OCI-LY7 (cell line): ENCODE measurements around the gene GAS7. TPM values are rescaled to one million over a fixed set of nuclear protein-coding genes. Genes with fewer than 3 reads are reported as not detected.

Source experiments
- BruUV-seq: library from RNA; stranded (reverse); fragments of 400-500 nt; replicated peaks from 2 replicates; lab custom pipeline; 2021; lab: Mats Ljungman, UMichigan
- CTCF ChIA-PET: fragments of 300-600 bp; sonication (Branson Sonifier 250); formaldehyde crosslinking; loops from one replicate; lab custom pipeline; 2022; ENCODE audit warnings: antibody characterized with exemption; ENCODE audit not compliant: unreplicated experiment; lab: Charles Lee
- POLR2A ChIA-PET: fragments of 300-600 bp; sonication (Branson Sonifier 250); formaldehyde crosslinking; loops from one replicate; lab custom pipeline; 2022; ENCODE audit warnings: antibody characterized with exemption; lab: Charles Lee
- DNase-seq: peaks from one replicate; pipeline ENCODE4 v3.0.0-alpha.2; 2015; ENCODE audit warnings: low spot score
- H2AFZ ChIP-seq: fragments of 200-600 bp; sonication (generic), shearing (Covaris generic); 2 replicates; pipeline ENCODE4 v1.6.1; 2014; ENCODE audit warnings: mild to moderate bottlenecking, antibody characterized with exemption, low read length, moderate library complexity
- H3K27ac ChIP-seq: fragments of 200-600 bp; sonication (generic); 2 replicates; pipeline ENCODE4 v1.5.1; 2014; ENCODE audit warnings: mixed run types, low read depth, mild to moderate bottlenecking, moderate library complexity, low read length, inconsistent platforms; ENCODE audit not compliant: poor library complexity, severe bottlenecking
- H3K36me3 ChIP-seq: fragments of 200-600 bp; sonication (generic); 2 replicates; pipeline ENCODE4 v1.6.1; 2014; ENCODE audit warnings: mild to moderate bottlenecking, antibody characterized with exemption, low read length, moderate library complexity, mixed read lengths; ENCODE audit not compliant: insufficient read depth
- H3K4me1 ChIP-seq: fragments of 200-600 bp; sonication (generic); 2 replicates; pipeline ENCODE4 v1.5.1; 2014; ENCODE audit warnings: mild to moderate bottlenecking, low read length; ENCODE audit not compliant: insufficient read depth, poor library complexity, severe bottlenecking
- H3K4me2 ChIP-seq: fragments of 200-600 bp; sonication (generic); 2 replicates; pipeline ENCODE4 v1.6.1; 2014; ENCODE audit warnings: mild to moderate bottlenecking, low read length
- H3K4me3 ChIP-seq: fragments of 200-600 bp; sonication (generic); 2 replicates; pipeline ENCODE4 v1.5.1; 2014; ENCODE audit warnings: mild to moderate bottlenecking, low read depth, low read length; ENCODE audit not compliant: poor library complexity, severe bottlenecking
- H3K79me2 ChIP-seq: fragments of 200-600 bp; sonication (generic); 2 replicates; pipeline ENCODE4 v1.6.1; 2016; ENCODE audit warnings: low read depth, mild to moderate bottlenecking, low read length, moderate library complexity, mixed read lengths; ENCODE audit not compliant: insufficient read depth
- H3K9me2 ChIP-seq: fragments of 200-600 bp; sonication (generic); 2 replicates; pipeline ENCODE4 v1.6.1; 2016; ENCODE audit warnings: mild to moderate bottlenecking, low read length, mixed read lengths; ENCODE audit not compliant: insufficient read depth
- H3K9me3 ChIP-seq: fragments of 200-600 bp; sonication (generic); 2 replicates; pipeline ENCODE4 v1.6.1; 2014; ENCODE audit warnings: mild to moderate bottlenecking, mixed run types, low read length, mixed read lengths
- H4K20me1 ChIP-seq: fragments of 200-600 bp; sonication (generic); 2 replicates; pipeline ENCODE4 v1.6.1; 2014; ENCODE audit warnings: mild to moderate bottlenecking, antibody characterized with exemption, low read length, moderate library complexity, mixed read lengths; ENCODE audit not compliant: insufficient read depth
- EZH2phosphoT487 ChIP-seq: fragments of 200-600 bp; sonication (generic); IDR thresholded peaks from 2 replicates; pipeline ENCODE4 v1.6.1; 2018; ENCODE audit warnings: low read depth, borderline replicate concordance, mild to moderate bottlenecking, mixed run types, antibody characterized with exemption, low read length, moderate library complexity, mixed read lengths
- intact Hi-C: fragments of 100-400 bp; cut with micrococcal nuclease; formaldehyde crosslinking; loops from one replicate; pipeline ENCODE4 v1.10.0; 2022; ENCODE audit not compliant: unreplicated experiment
- total RNA-seq, 2 experiments: library from RNA; depleted of rRNA in 1 of 2; stranded (reverse); fragments of >200 nt in 1 of 2; shearing (Covaris generic) in 1 of 2; gene quantifications; 2 replicates each; pipeline ENCODE4 v1.2.3, GENCODE V29; 2014 to 2022
- TF ChIP-seq, protein P1 (sequence below): fragments of 200-600 bp; sonication (generic); conservative IDR thresholded peaks from 2 replicates; pipeline ENCODE4 v1.5.1; 2014; ENCODE audit warnings: mild to moderate bottlenecking, antibody characterized with exemption, low read length, moderate library complexity, mixed read lengths

Gene GAS7
- total RNA-seq, 2 experiments from 2014 or later, result 1.5 TPM; not detected in 1

- no TSS peak for BruUV-seq
- POLR2A ChIA-PET, result interaction anchor here (0.6 kb wide), 1 partner anchor 257 kb away, joined by 5 read pairs; no protein-coding TSS in a partner anchor
- no peaks in the 10 kb centered on the region for H3K9me2 ChIP-seq
- DNase-seq, result no peak
- H3K4me2 ChIP-seq, result no peak overlapping the region
- H3K9me3 ChIP-seq, result no peaks in the 10 kb centered on the region
- H4K20me1 ChIP-seq, result no peaks in the 10 kb centered on the region
- CTCF ChIA-PET, result interaction anchor here (1.2 kb wide), 1 partner anchor 80 kb away, joined by 3 read pairs; no protein-coding TSS in a partner anchor
- H2AFZ ChIP-seq, result no peak overlapping the region
- no peak overlapping the region for H3K4me3 ChIP-seq
- H3K27ac ChIP-seq, result no peak overlapping the region
- TF ChIP-seq EZH2phosphoT487, result no peak
- TF ChIP-seq, protein P1, sequence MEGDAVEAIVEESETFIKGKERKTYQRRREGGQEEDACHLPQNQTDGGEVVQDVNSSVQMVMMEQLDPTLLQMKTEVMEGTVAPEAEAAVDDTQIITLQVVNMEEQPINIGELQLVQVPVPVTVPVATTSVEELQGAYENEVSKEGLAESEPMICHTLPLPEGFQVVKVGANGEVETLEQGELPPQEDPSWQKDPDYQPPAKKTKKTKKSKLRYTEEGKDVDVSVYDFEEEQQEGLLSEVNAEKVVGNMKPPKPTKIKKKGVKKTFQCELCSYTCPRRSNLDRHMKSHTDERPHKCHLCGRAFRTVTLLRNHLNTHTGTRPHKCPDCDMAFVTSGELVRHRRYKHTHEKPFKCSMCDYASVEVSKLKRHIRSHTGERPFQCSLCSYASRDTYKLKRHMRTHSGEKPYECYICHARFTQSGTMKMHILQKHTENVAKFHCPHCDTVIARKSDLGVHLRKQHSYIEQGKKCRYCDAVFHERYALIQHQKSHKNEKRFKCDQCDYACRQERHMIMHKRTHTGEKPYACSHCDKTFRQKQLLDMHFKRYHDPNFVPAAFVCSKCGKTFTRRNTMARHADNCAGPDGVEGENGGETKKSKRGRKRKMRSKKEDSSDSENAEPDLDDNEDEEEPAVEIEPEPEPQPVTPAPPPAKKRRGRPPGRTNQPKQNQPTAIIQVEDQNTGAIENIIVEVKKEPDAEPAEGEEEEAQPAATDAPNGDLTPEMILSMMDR, result no peak
- intact Hi-C loops, result no loop called here
- H3K4me1 ChIP-seq, result no peaks in the 10 kb centered on the region
- H3K36me3 ChIP-seq, result no peaks in the 10 kb centered on the region
- H3K79me2 ChIP-seq, result no peaks in the 10 kb centered on the region
These were observed 290.3 kb downstream of the GAS7 start for GRCh38 chr17:9907883-9908648.

DNA sequence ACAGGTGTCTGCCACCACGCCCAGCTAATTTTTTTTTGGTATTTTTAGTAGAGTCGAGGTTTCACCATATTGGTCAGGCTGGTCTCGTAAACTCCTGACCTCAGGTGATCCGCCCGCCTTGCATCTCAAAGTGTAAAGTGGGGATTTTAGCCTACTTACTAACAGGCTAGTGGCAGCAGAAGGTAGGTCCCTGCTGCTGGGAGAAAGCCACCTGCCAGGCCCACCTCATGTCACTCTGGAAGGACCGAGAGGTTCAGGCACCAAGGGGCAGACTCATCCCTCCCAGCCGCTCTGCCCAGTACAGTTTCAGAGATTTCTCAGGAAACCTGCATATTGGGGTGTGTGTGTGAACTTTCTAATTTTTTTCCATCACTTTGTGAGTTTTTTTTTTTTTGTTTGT, 291.3 kb downstream of the GAS7 start:
- H3K4me2 ChIP-seq, result no peak overlapping the region
- intact Hi-C loops, result no loop called here
- H3K27ac ChIP-seq, result no peak overlapping the region
- CTCF ChIA-PET, result interaction anchor here (1.2 kb wide), 1 partner anchor 81 kb away, joined by 3 read pairs; no protein-coding TSS in a partner anchor
- no peak for TF ChIP-seq EZH2phosphoT487
- TF ChIP-seq, protein P1, result no peak
- H3K9me2 ChIP-seq, result no peaks in the 10 kb centered on the region
- H3K4me1 ChIP-seq, result no peaks in the 10 kb centered on the region
- H3K9me3 ChIP-seq, result no peaks in the 10 kb centered on the region
- no TSS peak for BruUV-seq
- no peak overlapping the region for H3K4me3 ChIP-seq
- DNase-seq, result no peak
- H2AFZ ChIP-seq, result no peak overlapping the region
- no peaks in the 10 kb centered on the region for H4K20me1 ChIP-seq
- H3K36me3 ChIP-seq, result no peaks in the 10 kb centered on the region
- POLR2A ChIA-PET, result no interaction called here
- no peaks in the 10 kb centered on the region for H3K79me2 ChIP-seq

DNA sequence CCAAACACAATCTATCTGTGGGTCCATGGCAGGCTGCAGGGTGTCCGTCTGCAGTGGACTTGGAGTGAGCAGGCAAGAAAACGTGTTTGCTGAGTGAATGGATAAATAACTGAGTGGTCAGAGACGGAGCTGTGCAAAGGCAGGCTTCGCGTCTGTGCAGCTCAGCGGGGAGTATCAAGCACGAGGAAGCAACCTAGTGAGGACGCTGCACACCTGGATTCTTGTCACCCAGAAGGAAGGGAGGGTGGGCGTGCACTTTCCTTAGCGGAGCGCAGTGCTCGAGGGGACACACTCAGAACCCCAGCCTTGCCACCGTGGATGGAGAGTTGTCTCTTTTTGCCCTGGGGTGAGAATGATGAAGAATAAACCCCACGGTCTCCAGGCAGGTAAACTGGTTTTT, 291.8 kb downstream of the GAS7 start:
- Histone ChIP-seq H4K20me1 (no peaks in the 10 kb centered on the region), H2AFZ (no peak overlapping the region), H3K79me2 (no peaks in the 10 kb centered on the region), H3K4me1 (no peaks in the 10 kb centered on the region), H3K9me3 (no peaks in the 10 kb centered on the region), H3K4me3 (no peak overlapping the region), H3K4me2 (no peak overlapping the region), H3K9me2 (no peaks in the 10 kb centered on the region), H3K36me3 (no peaks in the 10 kb centered on the region), H3K27ac (no peak overlapping the region)
- no peak for TF ChIP-seq EZH2phosphoT487
- TF ChIP-seq, protein P1, result no peak
- no peak for DNase-seq
- intact Hi-C loops, result no loop called here
- ChIA-PET POLR2A (no interaction called here), CTCF (no interaction called here)
- no TSS peak for BruUV-seq
